Cardiac muscle cell (in vitro differentiated cells and primary cell): ENCODE data around the gene STRBP. TPM values are rescaled to one million over a fixed set of nuclear protein-coding genes. Genes with fewer than 3 reads are reported as not detected.
A peak's percentile ranks its signal among the peaks of the same experiment; 100 is the strongest.

Experiments used
- DNase-seq, 2 donors: peaks; one replicate each; pipeline versions ENCODE4 v3.0.0 to v3.0.0-alpha.2; 2010 to 2017; ENCODE audit warnings: low read depth in 1 of 2, low spot score in 1 of 2
- H3K27ac ChIP-seq: fragments of 200-600 bp; sonication (generic); 2 replicates; pipeline ENCODE4 v1.5.1; 2016
- H3K27me3 ChIP-seq: fragments of 200-600 bp; sonication (generic); 2 replicates; pipeline ENCODE4 v1.6.0; 2016; ENCODE audit warnings: control low read depth
- H3K36me3 ChIP-seq: fragments of 200-600 bp; sonication (generic); 2 replicates; pipeline ENCODE4 v1.5.1; 2016; ENCODE audit warnings: control low read depth
- H3K4me1 ChIP-seq: fragments of 200-600 bp; sonication (generic); 2 replicates; pipeline ENCODE4 v1.8.1; 2017; ENCODE audit warnings: low read depth, mild to moderate bottlenecking, mixed run types
- H3K4me3 ChIP-seq: fragments of 200-600 bp; sonication (generic); 2 replicates; pipeline ENCODE4 v1.5.1; 2016; ENCODE audit warnings: mild to moderate bottlenecking
- H3K9me3 ChIP-seq: fragments of 200-600 bp; sonication (generic); 2 replicates; pipeline ENCODE4 v1.5.1; 2017; ENCODE audit warnings: low read depth, mild to moderate bottlenecking, control low read depth
- CTCF ChIP-seq: IDR thresholded peaks from 2 replicates; pipeline ENCODE4 v1.5.1; 2012; ENCODE audit warnings: low read depth, mild to moderate bottlenecking, low read length
- polyA plus RNA-seq: library from polyadenylated mRNA; unstranded; fragments of >200 nt; fragmentation: Nextera tagmentation; extraction: Ambion mirVana; gene quantifications from 2 replicates; pipeline ENCODE4 v1.2.1, GENCODE V29; 2016
- total RNA-seq: library from RNA; depleted of rRNA; stranded (reverse); fragments of >200 nt; gene quantifications from 2 replicates; pipeline ENCODE4 v1.2.3, GENCODE V29; 2016

STRBP gene
- total and polyA plus RNA-seq, 2 experiments from 2014 or later, result 34.1 to 42.9 TPM

- no peaks in the 10 kb centered on the region for H3K27me3 ChIP-seq
- no peak for DNase-seq
- no peak overlapping the region for H3K27ac ChIP-seq
- no peak overlapping the region for H3K4me3 ChIP-seq
- H3K36me3 ChIP-seq, result peaks cover 6% of the 10 kb centered on the region
- no peak for TF ChIP-seq CTCF
- H3K4me1 ChIP-seq, result peaks cover 9% of the 10 kb centered on the region
- no peaks in the 10 kb centered on the region for H3K9me3 ChIP-seq
Measured at GRCh38 chr9:123115146-123115913, 153.1 kb downstream of the STRBP start.

GRCh38 chr9:123113185-123113584, 155.2 kb downstream of the STRBP start:
- H3K4me3 ChIP-seq, result no peak overlapping the region
- no peak overlapping the region for H3K27ac ChIP-seq
- DNase-seq, result no peak
- no peaks in the 10 kb centered on the region for H3K9me3 ChIP-seq
- H3K4me1 ChIP-seq, result peaks cover 8% of the 10 kb centered on the region
- H3K27me3 ChIP-seq, result no peaks in the 10 kb centered on the region
- TF ChIP-seq CTCF, result no peak
- peaks cover 6% of the 10 kb centered on the region for H3K36me3 ChIP-seq

GRCh38 chr9:123112015-123112975, 156.1 kb downstream of the STRBP start:
- Histone ChIP-seq H3K9me3 (no peaks in the 10 kb centered on the region), H3K36me3 (peaks cover 6% of the 10 kb centered on the region), H3K27ac (peak overlapping the region; percentile 16), H3K4me1 (no peaks in the 10 kb centered on the region), H3K27me3 (no peaks in the 10 kb centered on the region), H3K4me3 (no peak overlapping the region)
- DNase-seq, result peak in 1 of 2 donors; percentile 24
- TF ChIP-seq CTCF, result no peak

GRCh38 chr9:123111427-123112014, 156.9 kb downstream of the STRBP start:
- H3K9me3 ChIP-seq, result no peaks in the 10 kb centered on the region
- H3K4me3 ChIP-seq, result no peak overlapping the region
- DNase-seq, result no peak
- H3K36me3 ChIP-seq, result peaks cover 6% of the 10 kb centered on the region
- TF ChIP-seq CTCF, result no peak
- H3K27me3 ChIP-seq, result no peaks in the 10 kb centered on the region
- H3K27ac ChIP-seq, result peak overlapping the region; percentile 16
- no peaks in the 10 kb centered on the region for H3K4me1 ChIP-seq

- TF ChIP-seq CTCF, result no peak
- no peak for DNase-seq
- Histone ChIP-seq H3K4me1 (no peaks in the 10 kb centered on the region), H3K27me3 (no peaks in the 10 kb centered on the region), H3K27ac (peak overlapping the region; percentile 24), H3K36me3 (no peaks in the 10 kb centered on the region), H3K9me3 (no peaks in the 10 kb centered on the region), H3K4me3 (no peak overlapping the region)
Measured at GRCh38 chr9:123109540-123110279, 158.7 kb downstream of the STRBP start.
